SK-N-SH treated with all-trans-retinoic acid at 6 μM for 48 hours (cell line): ENCODE data around the gene APPBP2.
"Not testable (repeated sequence)": the region's sequence is repeated elsewhere in the genome, so short reads cannot be mapped to it uniquely, and the experiment has no call there.

ENCODE experiments used
- ATAC-seq: fragments of 200-7000 bp; cut with Tn5 transposase; 3 replicates; pipeline ENCODE4 v1.9.1; 2020; ENCODE audit warnings: mild to moderate bottlenecking, moderate library complexity
- ARNTL ChIP-seq: fragments of 450-650 bp; formaldehyde crosslinking; IDR thresholded peaks from 2 replicates; pipeline ENCODE4 v1.5.0; 2020; ENCODE audit warnings: low read depth, mild to moderate bottlenecking, moderate library complexity, borderline replicate concordance
- BACH2 ChIP-seq: fragments of 250-450 bp; sonication (Bioruptor Pico); IDR thresholded peaks from 2 replicates; pipeline ENCODE4 v1.9.0; 2021; ENCODE audit warnings: mild to moderate bottlenecking, borderline replicate concordance
- CSDC2 ChIP-seq: fragments of 250-450 bp; sonication (Bioruptor Pico); IDR thresholded peaks from 2 replicates; pipeline ENCODE4 v1.5.0; 2020; ENCODE audit warnings: mild to moderate bottlenecking, moderate library complexity
- ESRRG ChIP-seq: fragments of 250-450 bp; sonication (Bioruptor Pico); IDR thresholded peaks from 2 replicates; pipeline ENCODE4 v1.6.1; 2021; ENCODE audit warnings: mild to moderate bottlenecking
- ISL1 ChIP-seq: fragments of 250-450 bp; sonication (Bioruptor Pico); IDR thresholded peaks from 2 replicates; pipeline ENCODE4 v2.1.2; 2022; ENCODE audit warnings: mild to moderate bottlenecking, moderate library complexity
- OSR1 ChIP-seq: fragments of 250-450 bp; sonication (Bioruptor Pico); IDR thresholded peaks from 2 replicates; pipeline ENCODE4 v1.8.0; 2022; ENCODE audit warnings: moderate library complexity, mild to moderate bottlenecking, inconsistent platforms
- PPARA ChIP-seq: fragments of 250-450 bp; sonication (Bioruptor Pico); IDR thresholded peaks from 2 replicates; pipeline ENCODE4 v1.5.0; 2020; ENCODE audit warnings: mild to moderate bottlenecking, borderline replicate concordance
- TCF4 ChIP-seq: fragments of 250-450 bp; sonication (Bioruptor Pico); IDR thresholded peaks from 2 replicates; pipeline ENCODE4 v1.8.0; 2021; ENCODE audit warnings: mild to moderate bottlenecking, moderate library complexity, borderline replicate concordance
- TOX ChIP-seq: fragments of 250-450 bp; sonication (Bioruptor Pico); IDR thresholded peaks from 2 replicates; pipeline ENCODE4 v1.8.0; 2021; ENCODE audit warnings: mild to moderate bottlenecking, moderate library complexity, borderline replicate concordance
- ZC3H10 ChIP-seq: fragments of 250-450 bp; sonication (Bioruptor Pico); IDR thresholded peaks from 2 replicates; pipeline ENCODE4 v1.5.1; 2021; ENCODE audit warnings: mild to moderate bottlenecking, moderate library complexity
- ZFP3 ChIP-seq: fragments of 250-450 bp; sonication (Bioruptor Pico); IDR thresholded peaks from 2 replicates; pipeline ENCODE4 v1.5.0; 2020; ENCODE audit warnings: mild to moderate bottlenecking, moderate library complexity
- ZFP30 ChIP-seq: fragments of 450-650 bp; formaldehyde crosslinking; IDR thresholded peaks from 2 replicates; pipeline ENCODE4 v1.5.0; 2022; ENCODE audit warnings: mild to moderate bottlenecking, moderate library complexity
- ZNF565 ChIP-seq: fragments of 450-650 bp; formaldehyde crosslinking; conservative IDR thresholded peaks from 2 replicates; pipeline ENCODE4 v1.5.0; 2020; ENCODE audit warnings: low read depth, mild to moderate bottlenecking, moderate library complexity
- ZNF70 ChIP-seq: fragments of 450-650 bp; formaldehyde crosslinking; IDR thresholded peaks from 2 replicates; pipeline ENCODE4 v1.5.0; 2020; ENCODE audit warnings: mild to moderate bottlenecking, moderate library complexity
- ZNF8 ChIP-seq: fragments of 450-650 bp; formaldehyde crosslinking; IDR thresholded peaks from 2 replicates; pipeline ENCODE4 v1.5.0; 2020; ENCODE audit warnings: mild to moderate bottlenecking, moderate library complexity
- TF ChIP-seq, protein P1 (sequence below): fragments of 250-450 bp; sonication (Bioruptor Pico); IDR thresholded peaks from 2 replicates; pipeline ENCODE4 v1.8.0; 2021; ENCODE audit warnings: low read depth, mild to moderate bottlenecking, moderate library complexity, borderline replicate concordance
- TF ChIP-seq, protein P2 (sequence below): fragments of 250-450 bp; sonication (Bioruptor Pico); IDR thresholded peaks from 2 replicates; pipeline ENCODE4 v1.8.0; 2020; ENCODE audit warnings: mild to moderate bottlenecking, moderate library complexity, borderline replicate concordance
- TF ChIP-seq, protein P3 (sequence below): fragments of 250-450 bp; sonication (Bioruptor Pico); IDR thresholded peaks from 2 replicates; pipeline ENCODE4 v1.5.1; 2021; ENCODE audit warnings: mild to moderate bottlenecking, moderate library complexity
- TF ChIP-seq, protein P4 (sequence below): fragments of 250-450 bp; sonication (Bioruptor Pico); IDR thresholded peaks from 2 replicates; pipeline ENCODE4 v1.5.0; 2020; ENCODE audit warnings: mild to moderate bottlenecking, moderate library complexity

APPBP2 gene

DNA sequence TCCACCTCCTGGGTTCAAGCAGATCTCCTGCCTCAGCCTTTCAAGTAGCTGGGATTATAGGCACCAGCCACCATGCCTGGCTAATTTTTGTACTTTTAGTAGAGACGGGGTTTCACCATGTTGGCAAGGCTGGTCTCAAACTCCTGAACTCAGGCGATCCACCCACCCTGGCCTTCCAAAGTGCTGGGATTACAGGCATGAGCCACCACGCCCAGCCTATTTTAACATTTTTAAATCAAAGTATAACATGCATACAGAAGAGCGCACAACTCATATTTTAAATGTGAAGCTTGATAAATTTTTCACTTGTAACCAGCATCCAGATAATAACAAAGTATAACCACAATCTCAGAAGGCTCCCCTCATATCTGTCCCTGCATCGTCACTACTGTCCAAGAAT, 10.8 kb downstream of the APPBP2 start:
- not testable (repeated sequence) for ATAC-seq

DNA sequence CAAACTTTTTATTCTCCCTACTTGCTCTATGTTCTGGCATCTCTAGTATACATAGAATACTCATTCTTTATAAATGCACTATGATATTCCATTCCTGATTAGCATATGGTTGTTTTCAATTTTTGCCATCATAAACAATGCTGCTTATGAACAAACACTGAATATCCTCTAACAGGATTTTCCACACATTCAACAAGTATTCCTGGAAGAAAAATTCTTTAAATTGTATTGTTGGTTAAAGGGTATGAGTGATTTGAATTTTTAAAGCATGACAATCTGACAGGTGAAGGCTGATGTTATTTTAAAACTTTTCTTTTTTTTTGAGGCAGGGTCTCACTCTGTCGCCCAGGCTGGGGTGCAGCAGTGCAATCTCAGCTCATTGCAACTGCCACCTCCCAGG, 11.5 kb downstream of the APPBP2 start:
- no peak for ATAC-seq
- TF ChIP-seq ISL1 (CRISPR knock-in tag) = no peak
- no peak for TF ChIP-seq BACH2 (CRISPR knock-in tag)
- no peak for TF ChIP-seq ZNF70 (CRISPR knock-in tag)
- no peak for TF ChIP-seq TOX (CRISPR knock-in tag)
- no peak for TF ChIP-seq ESRRG (CRISPR knock-in tag)
- TF ChIP-seq, protein P1, sequence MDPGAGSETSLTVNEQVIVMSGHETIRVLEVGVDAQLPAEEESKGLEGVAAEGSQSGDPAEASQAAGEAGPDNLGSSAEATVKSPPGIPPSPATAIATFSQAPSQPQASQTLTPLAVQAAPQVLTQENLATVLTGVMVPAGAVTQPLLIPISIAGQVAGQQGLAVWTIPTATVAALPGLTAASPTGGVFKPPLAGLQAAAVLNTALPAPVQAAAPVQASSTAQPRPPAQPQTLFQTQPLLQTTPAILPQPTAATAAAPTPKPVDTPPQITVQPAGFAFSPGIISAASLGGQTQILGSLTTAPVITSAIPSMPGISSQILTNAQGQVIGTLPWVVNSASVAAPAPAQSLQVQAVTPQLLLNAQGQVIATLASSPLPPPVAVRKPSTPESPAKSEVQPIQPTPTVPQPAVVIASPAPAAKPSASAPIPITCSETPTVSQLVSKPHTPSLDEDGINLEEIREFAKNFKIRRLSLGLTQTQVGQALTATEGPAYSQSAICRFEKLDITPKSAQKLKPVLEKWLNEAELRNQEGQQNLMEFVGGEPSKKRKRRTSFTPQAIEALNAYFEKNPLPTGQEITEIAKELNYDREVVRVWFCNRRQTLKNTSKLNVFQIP = no peak
- TF ChIP-seq TCF4 = no peak
- TF ChIP-seq ZNF8 = no peak
- TF ChIP-seq ARNTL (CRISPR knock-in tag) = no peak

DNA sequence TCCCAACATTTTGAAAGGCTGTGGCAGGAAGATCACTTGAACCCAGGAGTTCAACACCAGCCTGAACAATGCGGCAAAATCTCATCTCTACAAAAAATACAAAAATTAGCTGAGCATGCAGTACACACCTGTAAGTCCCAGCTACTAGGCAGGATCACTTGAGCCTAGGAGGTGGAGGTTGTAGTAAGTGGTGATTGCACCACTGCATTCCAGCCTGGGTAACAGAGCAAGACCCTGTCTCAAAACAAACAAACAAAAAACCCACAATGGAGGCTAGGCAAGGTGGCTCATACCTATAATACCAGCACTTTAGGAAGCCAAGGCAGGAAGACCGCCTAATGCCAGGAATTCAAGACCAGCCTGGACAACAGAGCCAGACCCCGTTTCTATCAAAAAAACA, 12.0 kb downstream of the APPBP2 start:
- ATAC-seq = no peak
- TF ChIP-seq CSDC2 (CRISPR knock-in tag) (no peak), BACH2 (CRISPR knock-in tag) (no peak), ZFP30 (CRISPR knock-in tag) (no peak)

DNA sequence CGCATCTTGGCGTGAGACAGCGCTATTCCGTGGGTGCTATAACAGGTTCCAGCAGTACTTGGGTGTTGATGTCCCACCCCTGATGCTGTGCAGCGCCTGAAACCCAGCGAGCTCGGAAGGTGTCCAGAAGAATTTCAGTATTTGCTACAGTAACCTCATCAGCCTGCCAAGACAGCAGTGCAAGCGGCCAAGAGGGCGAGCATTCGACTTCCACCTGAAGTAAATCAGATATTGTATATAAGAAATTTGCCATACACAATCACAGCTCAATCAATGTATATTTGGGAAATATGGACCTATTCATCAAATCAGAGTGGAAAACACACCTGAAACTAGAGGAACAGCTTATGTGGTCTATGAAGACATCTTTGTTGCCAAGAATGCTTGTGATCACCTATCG, 13.0 kb downstream of the APPBP2 start:
- no peak for TF ChIP-seq CSDC2 (CRISPR knock-in tag)
- TF ChIP-seq PPARA (CRISPR knock-in tag) = no peak
- TF ChIP-seq, protein P2, sequence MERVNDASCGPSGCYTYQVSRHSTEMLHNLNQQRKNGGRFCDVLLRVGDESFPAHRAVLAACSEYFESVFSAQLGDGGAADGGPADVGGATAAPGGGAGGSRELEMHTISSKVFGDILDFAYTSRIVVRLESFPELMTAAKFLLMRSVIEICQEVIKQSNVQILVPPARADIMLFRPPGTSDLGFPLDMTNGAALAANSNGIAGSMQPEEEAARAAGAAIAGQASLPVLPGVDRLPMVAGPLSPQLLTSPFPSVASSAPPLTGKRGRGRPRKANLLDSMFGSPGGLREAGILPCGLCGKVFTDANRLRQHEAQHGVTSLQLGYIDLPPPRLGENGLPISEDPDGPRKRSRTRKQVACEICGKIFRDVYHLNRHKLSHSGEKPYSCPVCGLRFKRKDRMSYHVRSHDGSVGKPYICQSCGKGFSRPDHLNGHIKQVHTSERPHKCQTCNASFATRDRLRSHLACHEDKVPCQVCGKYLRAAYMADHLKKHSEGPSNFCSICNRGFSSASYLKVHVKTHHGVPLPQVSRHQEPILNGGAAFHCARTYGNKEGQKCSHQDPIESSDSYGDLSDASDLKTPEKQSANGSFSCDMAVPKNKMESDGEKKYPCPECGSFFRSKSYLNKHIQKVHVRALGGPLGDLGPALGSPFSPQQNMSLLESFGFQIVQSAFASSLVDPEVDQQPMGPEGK (CRISPR knock-in tag) = no peak
- no peak for TF ChIP-seq ZC3H10 (CRISPR knock-in tag)
- TF ChIP-seq, all 23 proteins: peak for 0
- no peak for ATAC-seq

DNA sequence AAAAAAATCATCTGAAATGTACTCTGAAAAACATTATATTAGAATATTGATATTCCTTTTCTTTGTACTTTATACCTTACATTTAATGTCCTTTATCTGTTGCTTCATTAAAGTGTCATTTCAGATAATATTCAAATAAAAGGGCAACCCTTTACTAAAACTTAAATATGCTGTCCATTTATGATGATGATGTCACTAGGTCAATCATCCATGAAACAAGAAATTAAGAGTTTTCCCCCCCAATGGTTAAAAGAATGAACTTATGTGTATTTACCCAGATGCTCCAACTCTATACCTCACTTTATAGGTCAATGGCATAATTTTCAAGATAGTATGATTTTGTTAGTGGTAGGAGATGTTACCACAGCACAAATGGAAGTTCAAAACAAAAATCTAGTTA, 15.3 kb downstream of the APPBP2 start:
- TF ChIP-seq TOX (CRISPR knock-in tag) = no peak
- TF ChIP-seq, protein P3, sequence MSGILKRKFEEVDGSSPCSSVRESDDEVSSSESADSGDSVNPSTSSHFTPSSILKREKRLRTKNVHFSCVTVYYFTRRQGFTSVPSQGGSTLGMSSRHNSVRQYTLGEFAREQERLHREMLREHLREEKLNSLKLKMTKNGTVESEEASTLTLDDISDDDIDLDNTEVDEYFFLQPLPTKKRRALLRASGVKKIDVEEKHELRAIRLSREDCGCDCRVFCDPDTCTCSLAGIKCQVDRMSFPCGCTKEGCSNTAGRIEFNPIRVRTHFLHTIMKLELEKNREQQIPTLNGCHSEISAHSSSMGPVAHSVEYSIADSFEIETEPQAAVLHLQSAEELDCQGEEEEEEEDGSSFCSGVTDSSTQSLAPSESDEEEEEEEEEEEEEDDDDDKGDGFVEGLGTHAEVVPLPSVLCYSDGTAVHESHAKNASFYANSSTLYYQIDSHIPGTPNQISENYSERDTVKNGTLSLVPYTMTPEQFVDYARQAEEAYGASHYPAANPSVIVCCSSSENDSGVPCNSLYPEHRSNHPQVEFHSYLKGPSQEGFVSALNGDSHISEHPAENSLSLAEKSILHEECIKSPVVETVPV (CRISPR knock-in tag) = no peak
- TF ChIP-seq, protein P1 = no peak
- TF ChIP-seq ZFP30 (CRISPR knock-in tag) = no peak
- TF ChIP-seq PPARA (CRISPR knock-in tag) = no peak
- TF ChIP-seq ZNF70 (CRISPR knock-in tag) = no peak
- no peak for ATAC-seq

DNA sequence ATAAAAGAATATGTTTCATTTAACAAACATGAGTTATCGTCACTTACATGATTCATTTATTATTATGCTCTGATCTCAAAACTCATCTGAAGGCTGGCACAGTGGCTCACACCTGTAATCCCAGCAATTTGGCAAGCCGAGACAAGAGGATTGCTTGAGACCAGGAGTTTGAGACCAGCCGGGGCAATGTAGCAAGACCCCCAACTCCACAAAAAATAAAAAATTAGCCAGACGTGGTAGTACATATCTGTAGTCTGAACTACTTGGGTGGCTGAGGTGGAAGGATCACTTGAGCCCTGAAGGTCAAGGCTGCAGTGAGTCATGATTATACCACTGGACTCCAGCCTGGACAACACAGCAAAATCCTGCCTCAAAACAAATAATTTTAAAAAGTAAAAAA, 16.0 kb downstream of the APPBP2 start:
- ATAC-seq = no peak
- no peak for TF ChIP-seq TCF4
- TF ChIP-seq OSR1 (CRISPR knock-in tag) = no peak
- TF ChIP-seq BACH2 (CRISPR knock-in tag) = no peak
- TF ChIP-seq, protein P4, sequence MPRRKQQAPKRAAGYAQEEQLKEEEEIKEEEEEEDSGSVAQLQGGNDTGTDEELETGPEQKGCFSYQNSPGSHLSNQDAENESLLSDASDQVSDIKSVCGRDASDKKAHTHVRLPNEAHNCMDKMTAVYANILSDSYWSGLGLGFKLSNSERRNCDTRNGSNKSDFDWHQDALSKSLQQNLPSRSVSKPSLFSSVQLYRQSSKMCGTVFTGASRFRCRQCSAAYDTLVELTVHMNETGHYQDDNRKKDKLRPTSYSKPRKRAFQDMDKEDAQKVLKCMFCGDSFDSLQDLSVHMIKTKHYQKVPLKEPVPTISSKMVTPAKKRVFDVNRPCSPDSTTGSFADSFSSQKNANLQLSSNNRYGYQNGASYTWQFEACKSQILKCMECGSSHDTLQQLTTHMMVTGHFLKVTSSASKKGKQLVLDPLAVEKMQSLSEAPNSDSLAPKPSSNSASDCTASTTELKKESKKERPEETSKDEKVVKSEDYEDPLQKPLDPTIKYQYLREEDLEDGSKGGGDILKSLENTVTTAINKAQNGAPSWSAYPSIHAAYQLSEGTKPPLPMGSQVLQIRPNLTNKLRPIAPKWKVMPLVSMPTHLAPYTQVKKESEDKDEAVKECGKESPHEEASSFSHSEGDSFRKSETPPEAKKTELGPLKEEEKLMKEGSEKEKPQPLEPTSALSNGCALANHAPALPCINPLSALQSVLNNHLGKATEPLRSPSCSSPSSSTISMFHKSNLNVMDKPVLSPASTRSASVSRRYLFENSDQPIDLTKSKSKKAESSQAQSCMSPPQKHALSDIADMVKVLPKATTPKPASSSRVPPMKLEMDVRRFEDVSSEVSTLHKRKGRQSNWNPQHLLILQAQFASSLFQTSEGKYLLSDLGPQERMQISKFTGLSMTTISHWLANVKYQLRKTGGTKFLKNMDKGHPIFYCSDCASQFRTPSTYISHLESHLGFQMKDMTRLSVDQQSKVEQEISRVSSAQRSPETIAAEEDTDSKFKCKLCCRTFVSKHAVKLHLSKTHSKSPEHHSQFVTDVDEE = no peak
- TF ChIP-seq, protein P2 (CRISPR knock-in tag) = no peak
- no peak for TF ChIP-seq ZFP3
- no peak for TF ChIP-seq ZNF8
- TF ChIP-seq ESRRG (CRISPR knock-in tag) = no peak
- TF ChIP-seq ZNF565 = no peak
- no peak for TF ChIP-seq PPARA (CRISPR knock-in tag)
- TF ChIP-seq ZC3H10 (CRISPR knock-in tag) = no peak
